ENCODE data around the gene UGT1A5. TPM values are rescaled to one million over a fixed set of nuclear protein-coding genes. Genes with fewer than 3 reads are reported as not detected.

The UGT1A5 gene
- total RNA-seq, 1 experiment from 2014 or later, result not detected

DNA sequence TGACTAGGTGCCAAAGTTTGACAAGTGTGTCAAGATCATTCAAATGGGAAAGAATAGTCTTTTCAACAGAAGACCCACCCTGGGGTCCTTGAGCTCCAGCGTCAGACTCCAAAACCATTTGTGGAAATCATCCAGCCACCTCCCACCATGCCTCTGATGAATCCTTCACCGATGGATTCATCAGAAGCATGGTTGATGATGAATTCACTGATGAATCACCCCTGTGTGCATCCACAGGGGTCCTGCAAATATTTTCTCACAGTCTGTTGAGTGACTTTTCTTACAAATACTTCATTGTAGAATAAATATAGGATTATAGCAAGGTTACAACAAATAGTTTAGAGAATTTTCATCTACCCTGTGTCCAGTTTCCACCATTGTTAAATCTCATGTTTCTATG lies 36.7 kb upstream of the UGT1A5 start:
- no peaks in the 10 kb centered on the region for H3K79me2 ChIP-seq (ENCODE audit: insufficient read depth, low read length)
- TF ChIP-seq JUND (IDR thresholded peaks at IDR 0.05) (no peak), POLR2A (IDR thresholded peaks at IDR 0.05; ENCODE audit: borderline replicate concordance, extremely low read depth, insufficient read depth, insufficient read length) (no peak), RAD21 (IDR thresholded peaks at IDR 0.05; ENCODE audit: low read depth) (no peak), SIN3A (IDR thresholded peaks at IDR 0.05; ENCODE audit: low read depth) (no peak), CBX3 (IDR thresholded peaks at IDR 0.05; ENCODE audit: low read depth) (no peak), TCF7L2 (IDR thresholded peaks at IDR 0.05; ENCODE audit: borderline replicate concordance, extremely low read depth, insufficient read depth, insufficient read length) (no peak), SP1 (IDR thresholded peaks at IDR 0.05; ENCODE audit: low read depth) (no peak), YY1 (IDR thresholded peaks at IDR 0.05; ENCODE audit: extremely low read depth, insufficient replicate concordance, low read depth, low read length) (no peak), EGR1 (IDR thresholded peaks at IDR 0.05; ENCODE audit: low read depth) (no peak)
- TF ChIP-seq, protein P1, sequence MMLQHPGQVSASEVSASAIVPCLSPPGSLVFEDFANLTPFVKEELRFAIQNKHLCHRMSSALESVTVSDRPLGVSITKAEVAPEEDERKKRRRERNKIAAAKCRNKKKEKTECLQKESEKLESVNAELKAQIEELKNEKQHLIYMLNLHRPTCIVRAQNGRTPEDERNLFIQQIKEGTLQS (IDR thresholded peaks at IDR 0.05), result no peak
- TF ChIP-seq, protein P2, sequence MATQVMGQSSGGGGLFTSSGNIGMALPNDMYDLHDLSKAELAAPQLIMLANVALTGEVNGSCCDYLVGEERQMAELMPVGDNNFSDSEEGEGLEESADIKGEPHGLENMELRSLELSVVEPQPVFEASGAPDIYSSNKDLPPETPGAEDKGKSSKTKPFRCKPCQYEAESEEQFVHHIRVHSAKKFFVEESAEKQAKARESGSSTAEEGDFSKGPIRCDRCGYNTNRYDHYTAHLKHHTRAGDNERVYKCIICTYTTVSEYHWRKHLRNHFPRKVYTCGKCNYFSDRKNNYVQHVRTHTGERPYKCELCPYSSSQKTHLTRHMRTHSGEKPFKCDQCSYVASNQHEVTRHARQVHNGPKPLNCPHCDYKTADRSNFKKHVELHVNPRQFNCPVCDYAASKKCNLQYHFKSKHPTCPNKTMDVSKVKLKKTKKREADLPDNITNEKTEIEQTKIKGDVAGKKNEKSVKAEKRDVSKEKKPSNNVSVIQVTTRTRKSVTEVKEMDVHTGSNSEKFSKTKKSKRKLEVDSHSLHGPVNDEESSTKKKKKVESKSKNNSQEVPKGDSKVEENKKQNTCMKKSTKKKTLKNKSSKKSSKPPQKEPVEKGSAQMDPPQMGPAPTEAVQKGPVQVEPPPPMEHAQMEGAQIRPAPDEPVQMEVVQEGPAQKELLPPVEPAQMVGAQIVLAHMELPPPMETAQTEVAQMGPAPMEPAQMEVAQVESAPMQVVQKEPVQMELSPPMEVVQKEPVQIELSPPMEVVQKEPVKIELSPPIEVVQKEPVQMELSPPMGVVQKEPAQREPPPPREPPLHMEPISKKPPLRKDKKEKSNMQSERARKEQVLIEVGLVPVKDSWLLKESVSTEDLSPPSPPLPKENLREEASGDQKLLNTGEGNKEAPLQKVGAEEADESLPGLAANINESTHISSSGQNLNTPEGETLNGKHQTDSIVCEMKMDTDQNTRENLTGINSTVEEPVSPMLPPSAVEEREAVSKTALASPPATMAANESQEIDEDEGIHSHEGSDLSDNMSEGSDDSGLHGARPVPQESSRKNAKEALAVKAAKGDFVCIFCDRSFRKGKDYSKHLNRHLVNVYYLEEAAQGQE (IDR thresholded peaks at IDR 0.05; ENCODE audit: low read depth), result no peak
- TF ChIP-seq, protein P3, sequence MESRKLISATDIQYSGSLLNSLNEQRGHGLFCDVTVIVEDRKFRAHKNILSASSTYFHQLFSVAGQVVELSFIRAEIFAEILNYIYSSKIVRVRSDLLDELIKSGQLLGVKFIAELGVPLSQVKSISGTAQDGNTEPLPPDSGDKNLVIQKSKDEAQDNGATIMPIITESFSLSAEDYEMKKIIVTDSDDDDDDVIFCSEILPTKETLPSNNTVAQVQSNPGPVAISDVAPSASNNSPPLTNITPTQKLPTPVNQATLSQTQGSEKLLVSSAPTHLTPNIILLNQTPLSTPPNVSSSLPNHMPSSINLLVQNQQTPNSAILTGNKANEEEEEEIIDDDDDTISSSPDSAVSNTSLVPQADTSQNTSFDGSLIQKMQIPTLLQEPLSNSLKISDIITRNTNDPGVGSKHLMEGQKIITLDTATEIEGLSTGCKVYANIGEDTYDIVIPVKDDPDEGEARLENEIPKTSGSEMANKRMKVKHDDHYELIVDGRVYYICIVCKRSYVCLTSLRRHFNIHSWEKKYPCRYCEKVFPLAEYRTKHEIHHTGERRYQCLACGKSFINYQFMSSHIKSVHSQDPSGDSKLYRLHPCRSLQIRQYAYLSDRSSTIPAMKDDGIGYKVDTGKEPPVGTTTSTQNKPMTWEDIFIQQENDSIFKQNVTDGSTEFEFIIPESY (IDR thresholded peaks at IDR 0.05; ENCODE audit: extremely low read depth, insufficient replicate concordance, low read length), result no peak
- DNase-seq (ENCODE audit: low read depth, low spot score) (no peak), ATAC-seq (no peak)
- H3K9ac ChIP-seq (ENCODE audit: low read length), result no peak overlapping the region
- intact Hi-C loops (cut with micrococcal nuclease), result no loop called here
- peaks cover 18% of the 10 kb centered on the region; the same call in 1 of the 2 replicates for H3K27me3 ChIP-seq (ENCODE audit: insufficient read depth, low read length)
- RAD21 ChIA-PET (ENCODE audit: low non-redundant PET in 1 of 2, low total read pairs in 2 of 2, uncharacterized antibody in 2 of 2, unreplicated experiment in 2 of 2), result no interaction called here
- no peak overlapping the region for H2AFZ ChIP-seq (ENCODE audit: low read depth, low read length, poor library complexity, severe bottlenecking)
- H3K9me3 ChIP-seq (ENCODE audit: control insufficient read depth in 1 of 2, insufficient read depth in 1 of 2, low read depth in 1 of 2, low read length in 2 of 2), result no peaks in the 10 kb centered on the region
- H3K9me2 ChIP-seq (ENCODE audit: insufficient read depth), result no peaks in the 10 kb centered on the region
- POLR2A ChIA-PET, result no interaction called here
- no peaks in the 10 kb centered on the region for H4K20me1 ChIP-seq (ENCODE audit: insufficient read depth)
- no peak overlapping the region for H3K27ac ChIP-seq (ENCODE audit: low read depth, low read length)
- no peaks in the 10 kb centered on the region for H3K36me3 ChIP-seq (ENCODE audit: control insufficient read depth in 1 of 2, insufficient read depth in 2 of 2, low read length in 2 of 2)
- no peak overlapping the region for H3K4me2 ChIP-seq (ENCODE audit: low read length)
- H3K4me3 ChIP-seq (replicated peaks in 1 of 2; ENCODE audit: low read depth in 1 of 2, low read length in 2 of 2), result no peak overlapping the region
- H3K4me1 ChIP-seq (ENCODE audit: control insufficient read depth in 1 of 2, insufficient read depth in 2 of 2, low read length in 2 of 2), result no peaks in the 10 kb centered on the region
- BruUV-seq (replicated peaks), result no TSS peak
- CTCF ChIA-PET, result no interaction called here

Data from HCT116 (cell line).